ENCODE measurements around the gene COQ10A.

DNA sequence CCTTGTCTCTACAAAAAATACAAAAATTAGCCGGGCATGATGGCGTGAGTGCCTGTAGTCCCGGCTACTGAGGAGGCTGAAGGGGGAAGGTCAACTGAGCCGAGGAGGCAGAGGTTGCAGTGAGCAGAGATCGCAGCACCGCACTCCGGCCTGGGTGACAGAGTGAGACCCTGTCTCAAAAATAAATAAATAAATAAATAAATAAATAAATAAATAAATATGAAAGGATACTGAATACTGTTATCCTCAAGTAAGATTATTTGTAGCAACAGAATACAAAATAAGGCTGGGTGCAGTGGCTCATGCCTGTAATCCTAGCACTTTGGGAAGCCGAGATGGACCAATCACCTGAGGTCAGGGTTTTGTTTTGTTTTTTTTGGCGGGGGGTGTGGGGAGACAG is 46.9 kb upstream of the COQ10A start:
- no peak for TF ChIP-seq ZFP36 (IDR thresholded peaks at IDR 0.05; ENCODE audit: low read depth, low read length, partially characterized antibody)
- TF ChIP-seq, protein P1, sequence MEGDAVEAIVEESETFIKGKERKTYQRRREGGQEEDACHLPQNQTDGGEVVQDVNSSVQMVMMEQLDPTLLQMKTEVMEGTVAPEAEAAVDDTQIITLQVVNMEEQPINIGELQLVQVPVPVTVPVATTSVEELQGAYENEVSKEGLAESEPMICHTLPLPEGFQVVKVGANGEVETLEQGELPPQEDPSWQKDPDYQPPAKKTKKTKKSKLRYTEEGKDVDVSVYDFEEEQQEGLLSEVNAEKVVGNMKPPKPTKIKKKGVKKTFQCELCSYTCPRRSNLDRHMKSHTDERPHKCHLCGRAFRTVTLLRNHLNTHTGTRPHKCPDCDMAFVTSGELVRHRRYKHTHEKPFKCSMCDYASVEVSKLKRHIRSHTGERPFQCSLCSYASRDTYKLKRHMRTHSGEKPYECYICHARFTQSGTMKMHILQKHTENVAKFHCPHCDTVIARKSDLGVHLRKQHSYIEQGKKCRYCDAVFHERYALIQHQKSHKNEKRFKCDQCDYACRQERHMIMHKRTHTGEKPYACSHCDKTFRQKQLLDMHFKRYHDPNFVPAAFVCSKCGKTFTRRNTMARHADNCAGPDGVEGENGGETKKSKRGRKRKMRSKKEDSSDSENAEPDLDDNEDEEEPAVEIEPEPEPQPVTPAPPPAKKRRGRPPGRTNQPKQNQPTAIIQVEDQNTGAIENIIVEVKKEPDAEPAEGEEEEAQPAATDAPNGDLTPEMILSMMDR (IDR thresholded peaks at IDR 0.05 in 2 of 3, conservative IDR thresholded peaks at IDR 0.05 in 1 of 3; ENCODE audit: insufficient read depth in 2 of 3, low read depth in 1 of 3, low read length in 3 of 3) = no peak

All from K562 (cell line).